ENCODE results near the gene CDKN2D. TPM values are rescaled to one million over a fixed set of nuclear protein-coding genes. Genes with fewer than 3 reads are reported as not detected.

CDKN2D gene
- total and polyA plus RNA-seq, 2 of the 13 experiments (the other 11 are each of a cell fraction or from before 2014, with no cell fraction given): 5.4 to 8.6 TPM

- no peak for TF ChIP-seq PRPF4 (IDR thresholded peaks at IDR 0.05; ENCODE audit: low read depth, low read length, poor library complexity, severe bottlenecking)
- TF ChIP-seq ZNF83 (CRISPR knock-in tag; IDR thresholded peaks at IDR 0.05; ENCODE audit: borderline replicate concordance): no peak
- TF ChIP-seq ZBTB20 (CRISPR knock-in tag; IDR thresholded peaks at IDR 0.05; ENCODE audit: borderline replicate concordance, low read depth): no peak
- TF ChIP-seq LBX2 (CRISPR knock-in tag; IDR thresholded peaks at IDR 0.05; ENCODE audit: borderline replicate concordance): no peak
- no peak for TF ChIP-seq MBNL3 (CRISPR knock-in tag; conservative IDR thresholded peaks at IDR 0.05)
- 0 out of 2 replicates have a peak, but pooled peaks have one; percentile 19 for TF ChIP-seq SOX5 (CRISPR knock-in tag; IDR thresholded peaks at IDR 0.05; ENCODE audit: borderline replicate concordance)
- no peak for TF ChIP-seq ZKSCAN1 (IDR thresholded peaks at IDR 0.05; ENCODE audit: low read length)
- 0 out of 2 replicates have a peak, but pooled peaks have one; percentile 41 for TF ChIP-seq ZNF441 (CRISPR knock-in tag; IDR thresholded peaks at IDR 0.05; ENCODE audit: borderline replicate concordance)
- TF ChIP-seq, protein P1, sequence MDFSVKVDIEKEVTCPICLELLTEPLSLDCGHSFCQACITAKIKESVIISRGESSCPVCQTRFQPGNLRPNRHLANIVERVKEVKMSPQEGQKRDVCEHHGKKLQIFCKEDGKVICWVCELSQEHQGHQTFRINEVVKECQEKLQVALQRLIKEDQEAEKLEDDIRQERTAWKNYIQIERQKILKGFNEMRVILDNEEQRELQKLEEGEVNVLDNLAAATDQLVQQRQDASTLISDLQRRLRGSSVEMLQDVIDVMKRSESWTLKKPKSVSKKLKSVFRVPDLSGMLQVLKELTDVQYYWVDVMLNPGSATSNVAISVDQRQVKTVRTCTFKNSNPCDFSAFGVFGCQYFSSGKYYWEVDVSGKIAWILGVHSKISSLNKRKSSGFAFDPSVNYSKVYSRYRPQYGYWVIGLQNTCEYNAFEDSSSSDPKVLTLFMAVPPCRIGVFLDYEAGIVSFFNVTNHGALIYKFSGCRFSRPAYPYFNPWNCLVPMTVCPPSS (IDR thresholded peaks at IDR 0.05): no peak
- TF ChIP-seq NR1H2 (CRISPR knock-in tag; IDR thresholded peaks at IDR 0.05; ENCODE audit: borderline replicate concordance, low read depth): no peak
- no peak for TF ChIP-seq REXO4 (CRISPR knock-in tag; IDR thresholded peaks at IDR 0.05; ENCODE audit: borderline replicate concordance)
- no peak for TF ChIP-seq POLR2AphosphoS2 (IDR thresholded peaks at IDR 0.05; ENCODE audit: low read depth, low read length)
- no peak for TF ChIP-seq ZNF329 (CRISPR knock-in tag; IDR thresholded peaks at IDR 0.05; ENCODE audit: low read depth)
- TF ChIP-seq, protein P2, sequence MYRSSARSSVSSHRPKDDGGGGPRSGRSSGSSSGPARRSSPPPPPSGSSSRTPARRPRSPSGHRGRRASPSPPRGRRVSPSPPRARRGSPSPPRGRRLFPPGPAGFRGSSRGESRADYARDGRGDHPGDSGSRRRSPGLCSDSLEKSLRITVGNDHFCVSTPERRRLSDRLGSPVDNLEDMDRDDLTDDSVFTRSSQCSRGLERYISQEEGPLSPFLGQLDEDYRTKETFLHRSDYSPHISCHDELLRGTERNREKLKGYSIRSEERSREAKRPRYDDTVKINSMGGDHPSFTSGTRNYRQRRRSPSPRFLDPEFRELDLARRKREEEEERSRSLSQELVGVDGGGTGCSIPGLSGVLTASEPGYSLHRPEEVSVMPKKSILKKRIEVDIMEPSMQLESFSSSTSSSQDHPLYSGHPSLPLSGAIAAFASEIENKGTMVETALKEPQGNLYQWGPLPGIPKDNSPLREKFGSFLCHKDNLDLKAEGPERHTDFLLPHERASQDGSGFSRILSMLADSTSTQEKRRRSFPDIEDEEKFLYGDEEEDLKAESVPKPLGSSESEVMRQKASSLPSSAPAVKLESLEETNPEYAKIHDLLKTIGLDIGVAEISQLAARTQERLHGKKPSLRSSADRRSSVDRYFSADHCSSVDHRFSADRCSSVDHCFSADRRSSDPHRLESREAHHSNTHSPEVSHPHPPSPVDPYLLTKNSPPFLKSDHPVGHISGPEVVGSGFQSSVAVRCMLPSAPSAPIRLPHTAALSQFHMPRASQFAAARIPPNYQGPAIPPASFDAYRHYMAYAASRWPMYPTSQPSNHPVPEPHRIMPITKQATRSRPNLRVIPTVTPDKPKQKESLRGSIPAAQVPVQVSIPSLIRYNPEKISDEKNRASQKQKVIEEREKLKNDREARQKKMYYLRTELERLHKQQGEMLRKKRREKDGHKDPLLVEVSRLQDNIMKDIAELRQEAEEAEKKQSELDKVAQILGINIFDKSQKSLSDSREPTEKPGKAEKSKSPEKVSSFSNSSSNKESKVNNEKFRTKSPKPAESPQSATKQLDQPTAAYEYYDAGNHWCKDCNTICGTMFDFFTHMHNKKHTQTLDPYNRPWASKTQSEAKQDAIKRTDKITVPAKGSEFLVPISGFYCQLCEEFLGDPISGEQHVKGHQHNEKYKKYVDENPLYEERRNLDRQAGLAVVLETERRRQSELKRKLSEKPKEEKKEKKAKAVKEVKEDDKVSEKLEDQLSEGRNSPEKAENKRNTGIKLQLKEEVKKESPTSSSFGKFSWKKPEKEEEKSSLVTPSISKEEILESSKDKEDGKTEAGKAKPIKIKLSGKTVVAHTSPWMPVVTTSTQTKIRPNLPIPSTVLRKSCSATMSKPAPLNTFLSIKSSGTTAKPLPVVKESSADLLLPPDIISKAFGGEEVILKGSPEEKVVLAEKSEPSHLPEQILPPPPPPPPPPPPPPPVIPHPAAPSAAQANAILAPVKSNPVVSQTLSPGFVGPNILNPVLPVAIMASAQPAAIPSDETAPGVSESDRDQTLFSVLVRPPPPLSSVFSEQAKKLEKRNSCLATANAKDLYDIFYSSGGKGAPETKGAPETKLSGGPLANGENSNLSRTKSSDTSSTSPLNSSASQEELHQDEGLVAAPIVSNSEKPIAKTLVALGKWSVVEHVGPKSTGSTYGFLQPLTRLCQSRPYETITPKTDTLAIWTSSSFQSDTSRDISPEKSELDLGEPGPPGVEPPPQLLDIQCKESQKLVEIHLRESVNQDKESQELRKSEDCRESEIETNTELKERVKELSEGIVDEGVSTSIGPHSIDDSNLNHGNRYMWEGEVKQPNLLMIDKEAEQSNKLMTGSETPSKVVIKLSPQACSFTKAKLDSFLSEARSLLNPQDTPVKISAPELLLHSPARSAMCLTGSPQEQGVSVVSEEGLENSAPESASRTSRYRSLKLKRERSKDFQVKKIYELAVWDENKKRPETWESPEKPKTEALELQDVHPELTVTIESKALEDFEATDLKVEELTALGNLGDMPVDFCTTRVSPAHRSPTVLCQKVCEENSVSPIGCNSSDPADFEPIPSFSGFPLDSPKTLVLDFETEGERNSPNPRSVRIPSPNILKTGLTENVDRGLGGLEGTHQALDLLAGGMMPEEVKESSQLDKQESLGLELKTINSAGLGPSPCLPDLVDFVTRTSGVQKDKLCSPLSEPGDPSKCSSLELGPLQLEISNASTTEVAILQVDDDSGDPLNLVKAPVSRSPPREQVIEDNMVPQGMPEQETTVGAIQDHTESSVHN (CRISPR knock-in tag; IDR thresholded peaks at IDR 0.05): no peak
- TF ChIP-seq ZNF891 (CRISPR knock-in tag; IDR thresholded peaks at IDR 0.05): no peak
- TF ChIP-seq HMGXB4 (CRISPR knock-in tag; IDR thresholded peaks at IDR 0.05; ENCODE audit: borderline replicate concordance in 1 of 2, low read depth in 1 of 2): peak; percentile 62 to 79; a peak in 2 of 4 replicates
- TF ChIP-seq FOXJ3 (CRISPR knock-in tag; IDR thresholded peaks at IDR 0.05; ENCODE audit: borderline replicate concordance): no peak
- no peak for TF ChIP-seq ZNF772 (CRISPR knock-in tag; IDR thresholded peaks at IDR 0.05)
These were observed 12.3 kb upstream of the CDKN2D start (continued) for GRCh38 chr19:10580979-10581631.

Measured in HepG2 (cell line).